Transverse colon (tissue), 4 donors: Measurements from ENCODE around the gene DCAF17. TPM values are rescaled to one million over a fixed set of nuclear protein-coding genes. Genes with fewer than 3 reads are reported as not detected.

ENCODE experiments used
- DNase-seq: peaks from one replicate; pipeline ENCODE4 v3.0.0-alpha.2; 2019
- H3K27ac ChIP-seq, 4 donors: fragments of 200-600 bp; sonication (generic); 2 replicates each; pipeline ENCODE4 v1.5.1; 2016 to 2018; ENCODE audit warnings: inconsistent platforms in 4 of 4
- H3K27me3 ChIP-seq: fragments of 200-600 bp; sonication (generic); 2 replicates; pipeline ENCODE4 v1.5.1; 2017; ENCODE audit warnings: inconsistent platforms
- H3K36me3 ChIP-seq, 4 donors: fragments of 200-600 bp; sonication (generic); 2 replicates each; pipeline ENCODE4 v1.5.1; 2017 to 2019; ENCODE audit warnings: inconsistent platforms in 4 of 4
- H3K4me1 ChIP-seq, 4 donors: fragments of 200-600 bp; sonication (generic); 2 replicates each; pipeline ENCODE4 v1.5.1; 2017 to 2020; ENCODE audit warnings: inconsistent platforms in 4 of 4
- H3K4me3 ChIP-seq, 4 donors: fragments of 200-600 bp; sonication (generic); 1 replicate in 1 of 4; 2 replicates in 3 of 4; pipeline versions ENCODE4 v1.5.1 to v1.6.1; 2017 to 2019; ENCODE audit warnings: inconsistent platforms in 4 of 4
- H3K9me3 ChIP-seq, 2 donors: fragments of 200-600 bp; sonication (generic); 2 replicates each; pipeline ENCODE4 v1.5.1; 2017 to 2019; ENCODE audit warnings: inconsistent platforms in 2 of 2
- CTCF ChIP-seq, 5 experiments: fragments of 200-600 bp in 3 of 5; fragments of 450-650 bp in 2 of 5; sonication (generic) in 3 of 5; IDR thresholded peaks; 1 replicate in 2 of 5; 2 replicates in 3 of 5; pipeline ENCODE4 v1.5.1; 2016 to 2017; ENCODE audit warnings: antibody characterized with exemption in 5 of 5, inconsistent platforms in 3 of 5, mild to moderate bottlenecking in 2 of 5, moderate library complexity in 1 of 5
- EP300 ChIP-seq: sonication (generic); formaldehyde crosslinking; IDR thresholded peaks from one replicate; pipeline ENCODE4 v1.6.1; 2017; ENCODE audit warnings: antibody characterized with exemption, low read depth
- POLR2A ChIP-seq: fragments of 450-650 bp; IDR thresholded peaks from one replicate; pipeline ENCODE4 v1.6.1; 2016; ENCODE audit warnings: antibody characterized with exemption, mild to moderate bottlenecking, moderate library complexity
- POLR2AphosphoS5 ChIP-seq, 3 donors: sonication (generic); formaldehyde crosslinking; IDR thresholded peaks; one replicate each; pipeline ENCODE4 v1.6.1; 2016; ENCODE audit warnings: antibody characterized with exemption in 3 of 3
- WGBS, 2 donors: methylation state at CpG; one replicate each; pipeline ENCODE4 v1.1.5; 2018; ENCODE audit warnings: low coverage in 1 of 2; 5-methylcytosine and 5-hydroxymethylcytosine counted together
- in situ Hi-C, 4 donors: fragments of 200-750 bp; cut with MboI; loops; one replicate each; pipeline versions ENCODE4 v1.15.0 to v1.15.1; 2017; ENCODE audit warnings: low sequenced_read_pairs in 3 of 4, low pct_ligation_motif_present in 1 of 4, low pct_unique_long_range_greater_than_20kb in 1 of 4
- intact Hi-C: fragments of 100-400 bp; cut with DNase I; formaldehyde crosslinking; loops from one replicate; pipeline ENCODE4 v1.15.1; 2023; ENCODE audit warnings: low total_unique reads
- total RNA-seq, 4 donors: library from RNA; depleted of rRNA; stranded (reverse); fragments of >200 nt; gene quantifications; one replicate each; pipeline ENCODE4 v1.1.0, GENCODE V29; 2016

The DCAF17 gene
- total RNA-seq, 4 donors from 2014 or later, result 6.2 to 24.7 (median 19.2) TPM

DNA sequence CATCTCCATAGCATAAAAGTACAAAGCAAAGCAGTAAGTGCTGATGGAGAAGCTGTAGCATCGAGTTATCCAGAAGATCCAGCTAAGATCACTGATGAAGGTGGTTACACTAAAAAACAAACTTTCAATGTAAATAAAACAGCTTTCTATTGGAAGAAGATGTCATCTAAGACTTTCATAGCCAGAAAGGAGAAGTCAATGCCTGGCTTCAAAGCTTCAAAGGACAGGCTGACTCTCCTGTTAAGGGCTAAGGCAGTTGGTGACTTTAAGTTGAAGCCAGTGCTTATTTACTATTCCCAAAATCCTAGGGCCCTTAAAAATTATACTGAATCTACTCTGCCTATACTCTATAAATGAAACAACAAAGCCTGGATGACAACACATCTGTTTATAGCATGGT, 44.2 kb upstream of the DCAF17 start:
- DNase-seq, result no peak
- Histone ChIP-seq H3K27ac (no peak overlapping the region), H3K27me3 (no peaks in the 10 kb centered on the region), H3K9me3 (no peaks in the 10 kb centered on the region), H3K4me3 (no peak overlapping the region), H3K4me1 (peaks cover 0 to 6% (median 0%) of the 10 kb centered on the region in 4 donors), H3K36me3 (no peaks in the 10 kb centered on the region)
- 100% methylated on average over 1 of the region's 1 CpG for WGBS, 2 donors
- no peak for TF ChIP-seq EP300
- TF ChIP-seq POLR2AphosphoS5 (IDR thresholded peaks at IDR 0.05), result no peak
- TF ChIP-seq POLR2A, result no peak
- TF ChIP-seq CTCF (IDR thresholded peaks at IDR 0.05), result no peak
- intact Hi-C loops (no loop called here), in situ Hi-C loops (no loop called here)

- H3K9me3 ChIP-seq, result no peaks in the 10 kb centered on the region
- no peaks in the 10 kb centered on the region for H3K27me3 ChIP-seq
- peaks cover 0 to 6% (median 0%) of the 10 kb centered on the region in 4 donors for H3K4me1 ChIP-seq
- DNase-seq, result no peak
- TF ChIP-seq CTCF (IDR thresholded peaks at IDR 0.05) (no peak), POLR2AphosphoS5 (IDR thresholded peaks at IDR 0.05) (no peak), EP300 (no peak), POLR2A (no peak)
- in situ Hi-C loops, result no loop called here
- no peak overlapping the region for H3K4me3 ChIP-seq
- no peak overlapping the region for H3K27ac ChIP-seq
- H3K36me3 ChIP-seq, result no peaks in the 10 kb centered on the region
- intact Hi-C loops, result no loop called here
- 54 to 100% methylated on average over 1 of the region's 1 CpG for WGBS, 2 donors
Measured at GRCh38 chr2:171390941-171391516, 43.0 kb upstream of the DCAF17 start.

- TF ChIP-seq EP300 (no peak), POLR2A (no peak), POLR2AphosphoS5 (IDR thresholded peaks at IDR 0.05) (no peak), CTCF (IDR thresholded peaks at IDR 0.05) (no peak)
- in situ Hi-C loops (no loop called here), intact Hi-C loops (no loop called here)
- no peak for DNase-seq
- H3K36me3 ChIP-seq, result no peaks in the 10 kb centered on the region
- WGBS, 2 donors, result 70 to 89% methylated on average over 1 to 2 of the region's 2 CpGs
- no peaks in the 10 kb centered on the region for H3K27me3 ChIP-seq
- no peaks in the 10 kb centered on the region for H3K9me3 ChIP-seq
- peaks cover 0 to 6% (median 0%) of the 10 kb centered on the region in 4 donors for H3K4me1 ChIP-seq
- H3K27ac ChIP-seq, result no peak overlapping the region
- no peak overlapping the region for H3K4me3 ChIP-seq
Measured at GRCh38 chr2:171391532-171391931, 42.5 kb upstream of the DCAF17 start.

- WGBS, 2 donors, result 98 to 100% methylated on average over 1 of the region's 1 CpG
- intact Hi-C loops, result no loop called here
Measured at GRCh38 chr2:171393487-171393886, 40.5 kb upstream of the DCAF17 start.

More at GRCh38 chr2:171393487-171393886, 40.5 kb upstream of the DCAF17 start:
- no peak for DNase-seq
- H3K27ac ChIP-seq, result no peak overlapping the region
- no peak for TF ChIP-seq POLR2A
- TF ChIP-seq CTCF (IDR thresholded peaks at IDR 0.05), result no peak
- TF ChIP-seq EP300, result no peak
- no peak for TF ChIP-seq POLR2AphosphoS5 (IDR thresholded peaks at IDR 0.05)
- H3K36me3 ChIP-seq, result no peaks in the 10 kb centered on the region
- no peak overlapping the region for H3K4me3 ChIP-seq
- no peaks in the 10 kb centered on the region for H3K9me3 ChIP-seq
- H3K27me3 ChIP-seq, result no peaks in the 10 kb centered on the region
- in situ Hi-C loops, result no loop called here
- H3K4me1 ChIP-seq, result peaks cover 0 to 6% (median 0%) of the 10 kb centered on the region in 4 donors
